ENCODE data around the gene SPOCK2.

Gene SPOCK2

DNA sequence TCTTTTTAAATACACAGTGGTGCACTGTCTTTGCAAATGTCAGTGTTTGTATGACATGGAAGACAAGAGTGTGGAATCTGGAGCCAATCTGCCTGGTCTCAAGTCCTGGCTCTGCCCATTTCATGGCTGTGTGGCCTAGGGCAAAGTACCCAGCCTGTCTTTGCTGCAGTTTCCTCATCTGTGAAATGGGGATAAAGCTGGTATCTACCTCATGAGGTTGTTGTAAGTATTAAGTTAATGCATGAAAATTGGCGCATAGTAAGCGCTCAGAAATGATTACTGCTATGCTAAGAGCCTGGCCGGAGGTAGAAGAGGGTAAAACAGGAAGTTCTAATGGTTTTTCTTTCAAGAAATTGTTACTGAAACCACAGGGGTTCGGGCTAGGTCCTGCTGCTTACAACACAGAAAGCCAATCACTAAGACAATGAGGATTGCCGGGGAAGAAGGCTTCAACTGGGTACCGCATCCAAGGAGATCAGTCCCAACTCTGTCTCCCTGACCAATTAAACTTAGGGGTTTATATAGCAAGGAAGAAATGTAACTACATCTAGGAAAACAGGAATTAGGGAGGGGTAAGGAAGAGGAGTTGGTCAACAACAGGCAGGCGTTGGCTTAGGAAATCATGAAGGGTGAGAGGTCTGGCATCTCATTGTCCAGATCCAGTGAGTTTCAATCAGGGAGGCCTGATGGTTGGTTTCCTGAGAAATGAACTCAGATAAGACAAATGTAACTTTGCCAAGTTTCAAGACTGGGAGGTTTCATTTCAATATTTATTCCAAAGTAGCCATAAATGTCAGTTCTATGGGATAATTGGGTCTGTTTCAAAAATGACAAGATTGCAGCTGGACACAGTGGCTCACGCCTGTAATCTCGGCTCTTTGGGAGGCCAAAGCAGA lies 67.2 kb downstream of the SPOCK2 start:
- H3K4me3 ChIP-seq (ENCODE audit: control insufficient read depth, low read depth, low read length), result no peak overlapping the region
- TF ChIP-seq, protein P1, sequence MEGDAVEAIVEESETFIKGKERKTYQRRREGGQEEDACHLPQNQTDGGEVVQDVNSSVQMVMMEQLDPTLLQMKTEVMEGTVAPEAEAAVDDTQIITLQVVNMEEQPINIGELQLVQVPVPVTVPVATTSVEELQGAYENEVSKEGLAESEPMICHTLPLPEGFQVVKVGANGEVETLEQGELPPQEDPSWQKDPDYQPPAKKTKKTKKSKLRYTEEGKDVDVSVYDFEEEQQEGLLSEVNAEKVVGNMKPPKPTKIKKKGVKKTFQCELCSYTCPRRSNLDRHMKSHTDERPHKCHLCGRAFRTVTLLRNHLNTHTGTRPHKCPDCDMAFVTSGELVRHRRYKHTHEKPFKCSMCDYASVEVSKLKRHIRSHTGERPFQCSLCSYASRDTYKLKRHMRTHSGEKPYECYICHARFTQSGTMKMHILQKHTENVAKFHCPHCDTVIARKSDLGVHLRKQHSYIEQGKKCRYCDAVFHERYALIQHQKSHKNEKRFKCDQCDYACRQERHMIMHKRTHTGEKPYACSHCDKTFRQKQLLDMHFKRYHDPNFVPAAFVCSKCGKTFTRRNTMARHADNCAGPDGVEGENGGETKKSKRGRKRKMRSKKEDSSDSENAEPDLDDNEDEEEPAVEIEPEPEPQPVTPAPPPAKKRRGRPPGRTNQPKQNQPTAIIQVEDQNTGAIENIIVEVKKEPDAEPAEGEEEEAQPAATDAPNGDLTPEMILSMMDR (conservative IDR thresholded peaks at IDR 0.05; ENCODE audit: control insufficient read depth, insufficient read depth, low read depth, low read length), result no peak
- DNase-seq (ENCODE audit: low read depth), result no peak

DNA sequence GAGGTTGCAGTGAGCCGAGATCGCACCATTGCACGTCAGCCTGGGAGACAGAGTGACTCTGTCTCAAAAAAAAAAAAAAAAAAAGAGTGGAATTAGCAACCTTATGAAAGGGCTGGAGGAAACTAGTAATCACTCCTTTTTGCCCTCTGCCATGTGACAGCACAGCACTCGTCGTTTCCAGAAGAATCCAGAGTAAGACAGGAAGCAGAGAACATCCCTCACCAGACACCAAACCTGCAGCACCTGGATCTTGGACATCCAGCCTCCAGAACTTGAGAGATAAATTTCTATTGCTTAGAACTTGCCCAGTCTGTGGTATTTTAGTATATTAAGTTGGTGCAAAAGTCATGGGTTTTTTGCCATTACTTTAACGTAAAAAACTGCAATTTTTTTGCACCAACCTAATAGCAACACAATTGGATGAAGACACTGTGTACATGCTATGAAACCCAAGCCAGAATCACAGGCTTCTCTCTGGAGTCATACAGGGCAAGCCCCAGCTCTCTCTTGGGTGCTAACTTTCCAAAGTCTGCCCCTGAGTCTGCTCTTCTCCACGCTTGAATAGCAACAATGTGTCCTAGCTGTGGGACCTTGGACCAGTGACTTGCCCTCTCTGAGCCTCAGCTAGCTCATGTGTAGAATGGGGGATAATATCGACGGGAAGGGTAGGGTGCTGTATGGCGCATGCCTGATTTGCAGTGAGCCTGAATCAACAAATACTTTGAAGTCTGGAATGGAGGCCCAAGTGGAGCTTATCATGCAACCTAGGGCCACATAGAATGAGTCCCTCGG lies 69.1 kb downstream of the SPOCK2 start:
- TF ChIP-seq, protein P1 (conservative IDR thresholded peaks at IDR 0.05; ENCODE audit: control insufficient read depth, insufficient read depth, low read depth, low read length), result no peak
- DNase-seq (ENCODE audit: low read depth), result no peak

DNA sequence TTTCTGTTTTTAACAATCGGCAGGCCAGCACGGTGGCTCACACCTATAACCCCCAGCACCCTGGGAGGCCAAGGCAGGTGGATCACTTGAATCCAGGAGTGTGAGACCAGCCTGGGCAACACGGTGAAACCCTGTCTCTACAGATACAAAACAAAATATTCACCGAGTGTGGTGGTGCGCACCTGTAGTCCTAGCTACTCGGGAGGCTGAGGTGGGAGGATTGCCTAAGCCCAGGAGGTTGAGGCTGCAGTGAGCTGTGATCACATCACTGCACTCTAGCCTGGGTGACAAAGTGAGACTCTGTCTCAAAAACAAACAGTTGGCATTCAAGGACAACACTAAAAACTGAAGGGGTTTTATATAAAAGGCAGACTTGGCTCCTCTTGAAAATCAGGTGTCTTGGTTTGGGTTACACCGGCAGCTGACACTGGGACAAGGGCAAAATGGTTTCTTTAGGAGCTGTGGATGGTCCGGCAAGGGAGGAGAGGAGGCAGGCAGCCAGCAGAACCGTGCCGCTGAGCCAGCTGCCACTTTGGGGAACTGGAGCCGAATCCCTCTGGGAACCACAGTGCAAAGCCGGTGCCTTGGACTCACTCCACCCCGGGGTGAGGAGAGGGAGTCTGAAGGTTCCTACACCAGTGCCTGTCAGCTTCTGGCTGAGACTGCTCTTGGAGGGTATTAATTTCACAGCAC lies 71.6 kb downstream of the SPOCK2 start:
- TF ChIP-seq, protein P1 (conservative IDR thresholded peaks at IDR 0.05; ENCODE audit: control insufficient read depth, insufficient read depth, low read depth, low read length), result no peak
- DNase-seq (ENCODE audit: low read depth), result no peak
- H3K4me3 ChIP-seq (ENCODE audit: control insufficient read depth, low read depth, low read length), result no peak overlapping the region

More for the DNA sequence above, 69.1 kb downstream of the SPOCK2 start:
- H3K4me3 ChIP-seq (ENCODE audit: control insufficient read depth, low read depth, low read length), result no peak overlapping the region

DNA sequence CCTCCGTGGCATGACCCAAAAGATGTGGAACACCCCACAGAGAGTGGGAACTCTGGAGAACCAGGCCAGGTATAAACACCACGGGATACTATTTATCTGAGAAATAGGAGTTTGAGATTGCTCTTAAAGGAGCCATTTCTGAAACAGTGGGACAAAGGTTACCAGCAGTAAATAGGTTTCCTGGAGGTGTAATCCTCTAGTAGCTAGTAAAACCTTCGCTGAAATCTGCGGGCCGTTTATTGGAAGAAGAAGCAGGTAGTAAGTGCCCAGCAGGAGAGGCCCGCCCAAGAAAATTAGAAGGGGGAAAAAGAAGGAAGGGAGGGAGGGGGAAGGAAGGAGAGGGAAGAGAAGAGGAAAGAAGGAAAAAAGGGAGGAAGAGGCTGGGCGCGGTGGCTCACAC lies 72.5 kb downstream of the SPOCK2 start:
- TF ChIP-seq, protein P1 (conservative IDR thresholded peaks at IDR 0.05; ENCODE audit: control insufficient read depth, insufficient read depth, low read depth, low read length), result no peak
- no peak overlapping the region for H3K4me3 ChIP-seq (ENCODE audit: control insufficient read depth, low read depth, low read length)
- DNase-seq (ENCODE audit: low read depth), result no peak

DNA sequence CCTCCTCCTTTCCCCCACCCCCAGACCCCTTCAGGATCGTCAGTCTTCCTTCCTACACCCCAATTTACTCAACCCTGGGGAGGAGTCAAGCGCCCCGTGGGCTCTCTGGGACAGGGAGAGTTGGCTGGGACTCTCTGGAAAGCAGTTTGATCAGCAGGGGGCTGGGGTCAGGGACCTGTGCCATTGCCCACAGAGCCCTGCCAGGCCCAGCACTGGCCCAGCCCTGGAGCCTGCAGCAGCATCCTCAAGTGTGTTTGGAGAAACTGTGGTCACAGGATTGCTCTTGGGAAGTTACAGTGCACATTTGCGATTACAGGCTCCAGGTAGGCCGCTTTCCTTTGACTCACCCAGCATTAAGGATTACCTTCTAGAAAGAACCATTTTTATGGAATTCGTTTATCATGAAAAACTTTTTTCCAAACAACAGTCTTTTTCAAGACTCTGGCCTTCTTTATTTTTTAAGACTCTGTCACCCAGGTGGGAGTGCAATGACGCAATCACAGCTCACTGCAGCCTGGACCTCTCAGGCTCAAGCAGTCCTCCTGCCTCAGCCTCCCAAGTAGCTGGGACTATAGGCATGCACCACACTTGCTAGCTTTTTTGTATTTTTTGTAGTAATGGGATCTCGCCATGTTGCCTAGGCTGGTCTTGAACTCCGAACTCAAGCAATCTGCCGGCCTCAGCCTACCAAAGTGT lies 73.4 kb downstream of the SPOCK2 start:
- TF ChIP-seq, protein P1 (conservative IDR thresholded peaks at IDR 0.05; ENCODE audit: control insufficient read depth, insufficient read depth, low read depth, low read length), result no peak
- no peak overlapping the region for H3K4me3 ChIP-seq (ENCODE audit: control insufficient read depth, low read depth, low read length)

DNA sequence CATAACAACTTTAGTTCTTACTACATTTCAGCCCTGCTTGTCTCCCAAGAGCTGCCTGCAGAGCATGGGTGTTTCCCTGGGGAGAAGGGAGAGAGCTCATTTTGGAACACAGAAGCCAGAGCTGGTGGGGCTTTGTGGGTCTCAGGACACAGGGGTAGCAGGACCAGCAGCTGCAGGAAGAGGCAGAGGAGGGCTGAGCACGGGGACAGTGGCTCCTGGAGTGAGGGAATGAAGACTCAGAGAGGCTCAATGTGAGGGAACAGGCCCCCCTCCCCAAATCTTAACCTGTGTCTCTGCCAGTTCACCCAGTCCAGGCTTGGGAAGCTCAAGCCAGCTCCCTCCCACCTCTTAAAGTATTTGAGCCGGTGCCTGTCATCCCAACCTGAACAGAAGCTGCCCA lies 74.2 kb downstream of the SPOCK2 start:
- no peak overlapping the region for H3K4me3 ChIP-seq (ENCODE audit: control insufficient read depth, low read depth, low read length)
- TF ChIP-seq, protein P1 (conservative IDR thresholded peaks at IDR 0.05; ENCODE audit: control insufficient read depth, insufficient read depth, low read depth, low read length), result no peak
- no peak for DNase-seq (ENCODE audit: low read depth)

More for the DNA sequence above, 73.4 kb downstream of the SPOCK2 start:
- DNase-seq (ENCODE audit: low read depth), result no peak
